ENCODE data around the gene HCST.

GRCh38 chr19:35940839-35941238 lies 38.5 kb downstream of the HCST start:
- no peak for TF ChIP-seq CTCF (IDR thresholded peaks at IDR 0.05 in 4 of 5, conservative IDR thresholded peaks at IDR 0.05 in 1 of 5)
- TF ChIP-seq POLR2A (IDR thresholded peaks at IDR 0.05) = no peak
